Keratinocyte (primary cell): ENCODE measurements around the gene FCN3. TPM values are rescaled to one million over a fixed set of nuclear protein-coding genes. Genes with fewer than 3 reads are reported as not detected.

ENCODE experiments used
- DNase-seq: peaks from one replicate; pipeline ENCODE4 v3.0.0-alpha.2; 2011; ENCODE audit warnings: low read depth, missing footprints, low spot score
- FAIRE-seq: peaks from 2 replicates; lab custom pipeline; 2011; peaks lifted over from hg19 to GRCh38; lab: Jason Lieb, UNC
- H2AFZ ChIP-seq: 2 replicates; pipeline ENCODE4 v1.6.0; 2012; ENCODE audit warnings: low read length, control low read depth, inconsistent platforms; ENCODE audit not compliant: control insufficient read depth
- H3K27ac ChIP-seq: 2 replicates; pipeline ENCODE4 v1.5.1; 2011; ENCODE audit warnings: low read length; ENCODE audit not compliant: control insufficient read depth, insufficient read depth
- H3K27me3 ChIP-seq: 3 replicates; pipeline ENCODE4 v1.6.0; 2011; ENCODE audit warnings: low read length; ENCODE audit not compliant: control insufficient read depth, insufficient read depth; ENCODE audit errors: extremely low read depth
- H3K36me3 ChIP-seq, 2 experiments: 2 replicates in 1 of 2; 3 replicates in 1 of 2; pipeline ENCODE4 v1.5.1; 2011; ENCODE audit warnings: low read length in 2 of 2, mild to moderate bottlenecking in 1 of 2; ENCODE audit not compliant: control insufficient read depth in 2 of 2, insufficient read depth in 2 of 2; ENCODE audit errors: extremely low read depth in 1 of 2
- H3K4me1 ChIP-seq: 3 replicates; pipeline ENCODE4 v1.5.1; 2011; ENCODE audit warnings: low read length; ENCODE audit not compliant: control insufficient read depth, insufficient read depth; ENCODE audit errors: extremely low read depth
- H3K4me2 ChIP-seq: 3 replicates; pipeline ENCODE4 v1.6.0; 2011; ENCODE audit warnings: low read depth, low read length; ENCODE audit not compliant: control insufficient read depth, insufficient read depth; ENCODE audit errors: extremely low read depth
- H3K4me3 ChIP-seq, 3 experiments: fragments of 200-600 bp in 1 of 3; sonication (generic) in 1 of 3; 2 replicates in 2 of 3; 3 replicates in 1 of 3; pipeline ENCODE4 v1.5.1; 2011 to 2016; ENCODE audit warnings: low read length in 3 of 3, mild to moderate bottlenecking in 3 of 3, control low read depth in 2 of 3, inconsistent platforms in 1 of 3, low read depth in 1 of 3, mixed read lengths in 1 of 3, mixed run types in 1 of 3, moderate library complexity in 1 of 3; ENCODE audit not compliant: control insufficient read depth in 2 of 3, insufficient read depth in 2 of 3; ENCODE audit errors: extremely low read depth in 1 of 3
- H3K79me2 ChIP-seq: 2 replicates; pipeline ENCODE4 v1.6.0; 2012; ENCODE audit warnings: low read length; ENCODE audit not compliant: control insufficient read depth, insufficient read depth
- H3K9ac ChIP-seq: 3 replicates; pipeline ENCODE4 v1.6.0; 2011; ENCODE audit warnings: low read length; ENCODE audit not compliant: control insufficient read depth, insufficient read depth; ENCODE audit errors: extremely low read depth
- H3K9me1 ChIP-seq: 3 replicates; pipeline ENCODE4 v1.6.0; 2011; ENCODE audit warnings: low read length; ENCODE audit not compliant: control insufficient read depth, insufficient read depth; ENCODE audit errors: extremely low read depth
- H3K9me3 ChIP-seq: 2 replicates; pipeline ENCODE4 v1.5.1; 2012; ENCODE audit warnings: low read depth, low read length; ENCODE audit not compliant: control insufficient read depth
- H4K20me1 ChIP-seq: 3 replicates; pipeline ENCODE4 v1.6.0; 2011; ENCODE audit warnings: low read length; ENCODE audit not compliant: control insufficient read depth, insufficient read depth; ENCODE audit errors: extremely low read depth
- CTCF ChIP-seq, 3 experiments: IDR thresholded peaks in 1 of 3; conservative IDR thresholded peaks in 1 of 3; optimal IDR thresholded peaks in 1 of 3; 2 replicates in 2 of 3; 3 replicates in 1 of 3; pipeline versions ENCODE3 to v1.5.1; 2011; ENCODE audit warnings: low read length in 3 of 3, mild to moderate bottlenecking in 3 of 3, moderate library complexity in 2 of 3, control low read depth in 1 of 3, inconsistent platforms in 1 of 3; ENCODE audit not compliant: insufficient read depth in 2 of 3; ENCODE audit errors: extremely low read depth in 1 of 3
- EZH2 ChIP-seq: IDR thresholded peaks from one replicate; pipeline ENCODE4 v1.6.1; 2012; ENCODE audit warnings: inconsistent platforms, mild to moderate bottlenecking, low read length, moderate library complexity
- dilution Hi-C: fragments of 300-500 bp; cut with MboI; formaldehyde crosslinking; loops from one replicate; pipeline ENCODE4 v1.7.0; 2020; ENCODE audit warnings: low sequenced_read_pairs; ENCODE audit not compliant: extremely low pct_ligation_motif_present
- polyA plus RNA-seq, 5 experiments: library from polyadenylated mRNA; depleted of rRNA in 3 of 5; stranded (reverse) in 3 of 5; stranded (forward) in 1 of 5; unstranded in 1 of 5; fragments of >200 nt; gene quantifications; 1 replicate in 1 of 5; 2 replicates in 3 of 5; 3 replicates in 1 of 5; pipeline versions ENCODE4 v1.2.1 to v1.2.3, GENCODE V29; 2011 to 2012; ENCODE audit warnings: missing spikeins in 2 of 5, low read depth in 1 of 5, low replicate concordance in 1 of 5

The FCN3 gene
- polyA plus RNA-seq, 1 donor (not counting 4 experiments of a cell fraction or from before 2014, with no cell fraction given), result not detected

DNA sequence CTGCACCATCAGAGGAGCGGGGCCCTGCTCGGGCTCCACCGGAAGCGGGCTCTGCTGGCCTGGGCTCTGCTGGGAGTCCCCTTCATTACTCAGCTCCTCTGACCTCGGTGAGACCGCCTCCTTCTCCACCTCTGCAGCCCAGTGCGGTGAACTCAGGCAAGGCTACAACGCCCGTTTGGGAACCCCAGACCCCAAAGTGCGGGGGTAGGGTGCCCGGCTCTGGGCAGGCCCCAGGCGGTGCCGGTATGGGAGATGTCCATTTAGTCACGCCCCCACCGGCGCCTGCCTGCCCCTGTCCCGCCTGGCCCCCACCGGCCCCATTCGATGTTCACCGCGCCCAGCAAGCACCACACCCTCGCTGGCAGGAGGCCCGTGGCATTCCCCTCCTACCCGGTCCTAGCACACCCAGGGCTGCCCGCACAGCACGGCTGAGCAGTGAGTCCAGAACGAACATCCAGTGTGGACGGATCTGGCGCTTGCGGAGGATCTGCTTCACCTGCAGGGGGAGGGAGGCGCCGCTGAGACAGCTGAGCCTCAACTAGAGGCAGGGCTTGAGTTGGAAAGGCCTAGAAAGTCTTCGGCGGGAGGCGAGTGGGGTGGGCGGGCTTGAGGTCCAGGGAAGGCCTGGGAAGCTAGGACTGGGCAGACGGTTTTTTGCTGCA, 17.9 kb downstream of the FCN3 start:
- no peaks in the 10 kb centered on the region for H3K79me2 ChIP-seq
- no peak for FAIRE-seq
- dilution Hi-C loops, result no loop called here
- peaks cover 6% of the 10 kb centered on the region for H3K4me1 ChIP-seq
- no peak overlapping the region for H3K4me2 ChIP-seq
- H3K9me3 ChIP-seq, result no peaks in the 10 kb centered on the region
- no peak for TF ChIP-seq EZH2
- TF ChIP-seq CTCF (optimal IDR thresholded peaks at IDR 0.05 in 1 of 3, IDR thresholded peaks at IDR 0.05 in 1 of 3, conservative IDR thresholded peaks at IDR 0.05 in 1 of 3; ENCODE audit: extremely low read depth in 1 of 3, insufficient read depth in 2 of 3, low read length in 3 of 3), result peak in 1 of 3 experiments; percentile 42
- H3K27ac ChIP-seq, result no peak overlapping the region
- peaks cover 17 to 35% of the 10 kb centered on the region in 2 experiments for H3K36me3 ChIP-seq
- no peak overlapping the region for H2AFZ ChIP-seq
- H3K9me1 ChIP-seq, result no peaks in the 10 kb centered on the region
- no peak overlapping the region for H3K4me3 ChIP-seq
- no peak for DNase-seq
- H4K20me1 ChIP-seq, result peaks cover 3% of the 10 kb centered on the region
- no peaks in the 10 kb centered on the region for H3K27me3 ChIP-seq
- H3K9ac ChIP-seq, result peak overlapping the region; percentile 15

DNA sequence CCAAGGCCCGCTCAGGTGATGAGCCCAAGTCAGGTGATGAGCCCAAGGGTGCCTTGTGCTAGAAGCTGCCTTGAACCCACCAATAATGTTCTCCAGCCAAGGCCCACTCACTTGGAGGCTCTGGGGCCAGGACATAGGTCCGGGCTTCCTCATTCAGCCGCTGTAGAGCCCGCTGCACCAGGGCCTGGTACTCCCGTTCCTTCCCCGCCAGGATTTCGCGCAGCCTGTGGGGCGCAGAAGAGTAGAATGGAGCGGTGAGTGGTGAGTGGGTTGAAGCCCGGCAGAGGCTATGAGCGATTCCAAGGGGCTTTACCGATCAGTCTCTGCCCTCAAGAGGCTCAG, 18.4 kb downstream of the FCN3 start:
- peaks cover 3% of the 10 kb centered on the region for H4K20me1 ChIP-seq
- no peaks in the 10 kb centered on the region for H3K9me1 ChIP-seq
- H3K36me3 ChIP-seq, result peaks cover 12 to 34% of the 10 kb centered on the region in 2 experiments
- dilution Hi-C loops, result no loop called here
- DNase-seq (no peak), FAIRE-seq (no peak)
- H3K27me3 ChIP-seq, result no peaks in the 10 kb centered on the region
- no peaks in the 10 kb centered on the region for H3K9me3 ChIP-seq
- H3K4me3 ChIP-seq, result no peak overlapping the region
- TF ChIP-seq EZH2 (no peak), CTCF (optimal IDR thresholded peaks at IDR 0.05 in 1 of 3, IDR thresholded peaks at IDR 0.05 in 1 of 3, conservative IDR thresholded peaks at IDR 0.05 in 1 of 3; ENCODE audit: extremely low read depth in 1 of 3, insufficient read depth in 2 of 3, low read length in 3 of 3) (no peak)
- no peak overlapping the region for H3K9ac ChIP-seq
- H2AFZ ChIP-seq, result no peak overlapping the region
- H3K4me2 ChIP-seq, result no peak overlapping the region
- H3K27ac ChIP-seq, result no peak overlapping the region
- H3K79me2 ChIP-seq, result no peaks in the 10 kb centered on the region
- peaks cover 6% of the 10 kb centered on the region for H3K4me1 ChIP-seq
